G401.6 (cell line): ENCODE measurements around the gene CATSPERE.
A peak's percentile ranks its signal among the peaks of the same experiment; 100 is the strongest.

ENCODE experiments used
- FAIRE-seq: peaks from 2 replicates; lab custom pipeline; 2012; peaks lifted over from hg19 to GRCh38; lab: Jason Lieb, UNC

CATSPERE gene

GRCh38 chr1:244461245-244462071 is at the start of gene CATSPERE:
Gene CATSPERE, plus strand, starts transcription at chr1:244461273. Its CDS starts 157 bp downstream, at chr1:244461430.
- peak; percentile 6 for FAIRE-seq

GRCh38 chr1:244412176-244412575 is 48.9 kb upstream of the CATSPERE start:
- no peak for FAIRE-seq

GRCh38 chr1:244413736-244414135 is 47.3 kb upstream of the CATSPERE start:
- no peak for FAIRE-seq

- no peak for FAIRE-seq
Measured at GRCh38 chr1:244414543-244414942, 46.5 kb upstream of the CATSPERE start.

GRCh38 chr1:244419024-244419423 is 42.0 kb upstream of the CATSPERE start:
- FAIRE-seq: no peak

GRCh38 chr1:244422174-244422573 is 38.9 kb upstream of the CATSPERE start:
- no peak for FAIRE-seq

GRCh38 chr1:244424649-244425334 is 36.3 kb upstream of the CATSPERE start:
- FAIRE-seq: no peak

GRCh38 chr1:244427647-244428046 is 33.4 kb upstream of the CATSPERE start:
- FAIRE-seq: no peak

- FAIRE-seq: no peak
Measured at GRCh38 chr1:244429818-244430217, 31.3 kb upstream of the CATSPERE start.

GRCh38 chr1:244431166-244431565 is 29.9 kb upstream of the CATSPERE start:
- FAIRE-seq: no peak

- FAIRE-seq: no peak
Measured at GRCh38 chr1:244435562-244436205, 25.4 kb upstream of the CATSPERE start.

GRCh38 chr1:244436336-244437085 is 24.6 kb upstream of the CATSPERE start:
- FAIRE-seq: peak; percentile 57

- peak; percentile 28 for FAIRE-seq
Measured at GRCh38 chr1:244437086-244437468, 24.0 kb upstream of the CATSPERE start.

GRCh38 chr1:244439391-244440032 is 21.6 kb upstream of the CATSPERE start:
- no peak for FAIRE-seq

- FAIRE-seq: no peak
Measured at GRCh38 chr1:244442850-244443249, 18.2 kb upstream of the CATSPERE start.

GRCh38 chr1:244444854-244445253 is 16.2 kb upstream of the CATSPERE start:
- FAIRE-seq: no peak

- FAIRE-seq: peak; percentile 63
Measured at GRCh38 chr1:244445320-244446181, 15.5 kb upstream of the CATSPERE start.

GRCh38 chr1:244447024-244447423 is 14.0 kb upstream of the CATSPERE start:
- no peak for FAIRE-seq

- FAIRE-seq: no peak
Measured at GRCh38 chr1:244447552-244447951, 13.5 kb upstream of the CATSPERE start.

- FAIRE-seq: no peak
Measured at GRCh38 chr1:244448279-244449036, 12.6 kb upstream of the CATSPERE start.
